Tibial nerve (tissue), 4 donors: Measurements from ENCODE around the gene PARD3B.

Experiments used
- EP300 ChIP-seq, 2 donors: sonication (generic); formaldehyde crosslinking; IDR thresholded peaks; one replicate each; pipeline ENCODE4 v1.6.1; 2017; ENCODE audit warnings: antibody characterized with exemption in 2 of 2, mild to moderate bottlenecking in 1 of 2
- TF ChIP-seq, protein P1 (sequence below), 5 experiments: fragments of 200-600 bp in 3 of 5; fragments of 450-650 bp in 2 of 5; sonication (generic) in 3 of 5; IDR thresholded peaks; one replicate each; pipeline ENCODE4 v1.5.1; 2016 to 2019; ENCODE audit warnings: antibody characterized with exemption in 5 of 5, mild to moderate bottlenecking in 3 of 5, moderate library complexity in 2 of 5

DNA sequence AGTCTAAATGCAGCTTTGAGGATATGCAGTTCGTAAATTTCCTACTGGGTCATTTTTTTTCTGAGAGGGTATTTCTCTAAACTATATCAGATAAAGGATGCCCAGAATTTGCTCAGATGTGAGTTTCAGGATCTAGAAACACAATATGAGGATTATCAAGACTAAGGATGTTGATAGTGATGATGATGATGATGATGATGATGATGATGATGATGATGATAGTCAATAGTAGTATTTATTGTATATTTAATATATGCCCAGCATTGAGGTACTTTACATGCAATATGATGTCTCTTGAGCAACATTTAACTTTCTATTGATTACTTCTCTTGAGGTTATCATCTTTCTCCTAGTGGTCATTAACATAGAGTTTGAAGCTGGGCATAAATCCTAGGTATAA, 914.9 kb downstream of the PARD3B start:
- TF ChIP-seq, protein P1, sequence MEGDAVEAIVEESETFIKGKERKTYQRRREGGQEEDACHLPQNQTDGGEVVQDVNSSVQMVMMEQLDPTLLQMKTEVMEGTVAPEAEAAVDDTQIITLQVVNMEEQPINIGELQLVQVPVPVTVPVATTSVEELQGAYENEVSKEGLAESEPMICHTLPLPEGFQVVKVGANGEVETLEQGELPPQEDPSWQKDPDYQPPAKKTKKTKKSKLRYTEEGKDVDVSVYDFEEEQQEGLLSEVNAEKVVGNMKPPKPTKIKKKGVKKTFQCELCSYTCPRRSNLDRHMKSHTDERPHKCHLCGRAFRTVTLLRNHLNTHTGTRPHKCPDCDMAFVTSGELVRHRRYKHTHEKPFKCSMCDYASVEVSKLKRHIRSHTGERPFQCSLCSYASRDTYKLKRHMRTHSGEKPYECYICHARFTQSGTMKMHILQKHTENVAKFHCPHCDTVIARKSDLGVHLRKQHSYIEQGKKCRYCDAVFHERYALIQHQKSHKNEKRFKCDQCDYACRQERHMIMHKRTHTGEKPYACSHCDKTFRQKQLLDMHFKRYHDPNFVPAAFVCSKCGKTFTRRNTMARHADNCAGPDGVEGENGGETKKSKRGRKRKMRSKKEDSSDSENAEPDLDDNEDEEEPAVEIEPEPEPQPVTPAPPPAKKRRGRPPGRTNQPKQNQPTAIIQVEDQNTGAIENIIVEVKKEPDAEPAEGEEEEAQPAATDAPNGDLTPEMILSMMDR (IDR thresholded peaks at IDR 0.05), result no peak
- TF ChIP-seq EP300 (IDR thresholded peaks at IDR 0.05), result no peak
